Measurements from ENCODE around the gene SCG3. TPM values are rescaled to one million over a fixed set of nuclear protein-coding genes. Genes with fewer than 3 reads are reported as not detected.

SCG3 gene
- total RNA-seq, 2 experiments from 2014 or later = not detected

- ChIA-PET CTCF (interaction anchor here (0.7 to 11.9 kb wide), 15 partner anchors 8 to 85 kb away, joined by 3 to 155 read pairs (median 4); no protein-coding TSS in a partner anchor), POLR2A (interaction anchor here (0.8 to 2.6 kb wide), 3 partner anchors 41 to 157 kb away, joined by 3 to 10 read pairs (median 4); partner anchors contain the start of gene DMXL2)
- H3K9me3 Mint-ChIP-seq (ENCODE audit: insufficient read depth) = no peaks in the 10 kb centered on the region
- H3K4me3 Mint-ChIP-seq = peak overlapping the region; percentile 82
- ATAC-seq = no peak
- DNase-seq = peak; percentile 60
- peaks cover 19% of the 10 kb centered on the region for H3K36me3 Mint-ChIP-seq (ENCODE audit: low read depth)
- H3K4me1 Mint-ChIP-seq (ENCODE audit: low read depth) = peaks cover 69% of the 10 kb centered on the region
- no peaks in the 10 kb centered on the region for H3K27me3 Mint-ChIP-seq (ENCODE audit: low read depth)
- H3K27ac Mint-ChIP-seq = peak overlapping the region; percentile 86
Observed at GRCh38 chr15:51735228-51736010, 54.1 kb downstream of the SCG3 start.

GRCh38 chr15:51736069-51736468, 54.8 kb downstream of the SCG3 start:
- Mint-ChIP-seq H3K4me1 (ENCODE audit: low read depth) (peaks cover 63% of the 10 kb centered on the region), H3K27me3 (ENCODE audit: low read depth) (no peaks in the 10 kb centered on the region), H3K4me3 (peak overlapping the region; percentile 82), H3K27ac (peak overlapping the region; percentile 86), H3K9me3 (ENCODE audit: insufficient read depth) (no peaks in the 10 kb centered on the region), H3K36me3 (ENCODE audit: low read depth) (peaks cover 13% of the 10 kb centered on the region)
- POLR2A ChIA-PET = interaction anchor here (0.8 to 2.6 kb wide), 4 partner anchors 14 to 156 kb away, joined by 3 to 10 read pairs (median 4); partner anchors contain the start of gene DMXL2
- ATAC-seq = no peak
- DNase-seq = peak; percentile 25
- CTCF ChIA-PET = interaction anchor here (0.7 to 11.9 kb wide), 14 partner anchors 8 to 88 kb away, joined by 3 to 155 read pairs (median 4); no protein-coding TSS in a partner anchor

DNA sequence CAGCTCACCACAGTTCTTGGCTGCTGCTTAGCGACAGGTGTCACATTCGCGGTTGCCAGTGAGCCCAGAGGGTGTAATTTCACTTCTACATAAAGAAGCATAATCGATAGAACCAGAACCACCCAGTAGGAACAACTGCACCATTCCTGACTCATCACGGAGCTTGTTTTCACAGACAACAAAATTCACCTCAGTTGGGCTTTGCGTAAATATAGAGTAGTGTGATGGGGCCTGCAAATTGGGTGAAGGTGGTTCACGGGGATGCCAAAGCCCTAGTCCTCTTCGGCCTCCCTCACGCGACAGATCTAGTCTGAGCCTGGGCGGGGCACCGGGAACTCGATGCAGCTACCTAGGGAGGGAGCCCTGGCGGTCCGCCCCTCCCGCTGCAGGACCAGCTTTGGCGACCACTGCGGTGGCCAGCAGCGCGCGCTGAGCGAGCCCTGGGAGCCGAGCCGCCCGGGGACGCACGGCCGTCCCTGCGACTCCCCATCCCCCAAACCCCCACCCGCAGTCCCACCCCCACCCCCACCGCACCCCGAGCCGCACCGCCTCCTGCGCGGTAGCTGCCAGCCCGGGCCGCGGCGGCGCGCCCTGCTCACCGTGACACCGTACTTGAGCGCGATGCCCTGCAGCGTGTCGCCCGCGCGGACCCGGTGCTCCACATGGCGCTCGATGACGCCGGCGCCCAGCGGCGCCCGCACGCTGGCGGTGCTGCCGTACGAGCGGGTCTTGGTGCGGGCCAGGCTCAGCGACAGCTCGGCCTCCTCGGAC, 55.6 kb downstream of the SCG3 start:
- H3K4me1 Mint-ChIP-seq (ENCODE audit: low read depth) = peaks cover 54% of the 10 kb centered on the region

DNA sequence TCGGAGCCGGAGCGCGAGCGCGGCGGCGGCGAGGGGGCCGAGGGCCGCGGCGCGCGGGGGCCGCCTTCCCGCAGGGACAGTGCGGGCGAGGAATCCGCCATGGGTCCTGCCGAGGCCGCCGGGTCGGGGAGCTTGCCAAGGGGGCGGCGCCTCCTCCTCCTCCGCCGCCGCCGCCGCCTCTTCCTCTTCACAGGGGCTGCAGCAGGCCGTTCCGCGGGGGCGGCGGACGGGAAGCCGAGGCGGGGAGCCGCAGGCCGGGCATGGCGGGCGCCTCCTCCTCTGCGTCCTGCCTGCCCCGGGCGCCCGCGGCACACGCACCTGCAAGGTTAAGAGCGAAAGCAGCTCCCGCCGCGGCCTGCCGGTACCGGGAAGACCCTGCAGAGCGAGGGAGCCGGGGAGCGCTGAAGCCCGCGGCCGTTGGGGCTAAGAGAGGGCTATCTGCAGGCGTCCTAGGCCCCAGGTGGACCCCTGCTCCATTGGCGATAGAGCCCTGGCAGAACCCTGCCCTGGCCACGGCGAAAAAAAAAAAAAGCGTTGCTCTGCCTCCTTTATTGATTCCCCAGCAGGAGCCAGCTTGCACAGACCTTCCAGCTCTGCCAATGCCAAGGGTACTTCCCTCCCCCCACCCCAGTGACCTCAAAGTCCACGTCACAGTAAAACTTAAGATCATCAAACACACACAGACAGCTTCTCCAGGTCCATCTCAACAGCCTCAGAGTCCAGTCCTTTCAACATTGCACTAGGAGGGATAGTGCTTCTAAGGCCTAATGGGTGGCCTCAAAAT, 56.4 kb downstream of the SCG3 start, which contains the start of gene LYSMD2:
TSS of gene LYSMD2 (minus strand) at position 134 of the 784 bp plus-strand sequence. CDS start at position 101, 33 bp downstream.
- CTCF ChIA-PET = interaction anchor here (1.0 to 11.9 kb wide), 5 partner anchors 12 to 90 kb away, joined by 3 to 155 read pairs (median 5); no protein-coding TSS in a partner anchor
- peak; percentile 74 for ATAC-seq
- peak within 1 kb of the TSS; percentile 90 for H3K27ac Mint-ChIP-seq
- no peaks in the 10 kb centered on the region for H3K9me3 Mint-ChIP-seq (ENCODE audit: insufficient read depth)
- POLR2A ChIA-PET = interaction anchor here (0.6 to 2.6 kb wide), 11 partner anchors 9 to 652 kb away, joined by 3 to 10 read pairs (median 3); partner anchors contain the start of gene LEO1
- H3K27me3 Mint-ChIP-seq (ENCODE audit: low read depth) = no peaks in the 10 kb centered on the region
- H3K4me1 Mint-ChIP-seq (ENCODE audit: low read depth) = peaks cover 46% of the 10 kb centered on the region
- DNase-seq = peak; percentile 69
- H3K36me3 Mint-ChIP-seq (ENCODE audit: low read depth) = peaks cover 11% of the 10 kb centered on the region
- H3K4me3 Mint-ChIP-seq = peak within 1 kb of the TSS; percentile 82

More for the DNA sequence above, 55.6 kb downstream of the SCG3 start:
- CTCF ChIA-PET = interaction anchor here (1.0 to 11.9 kb wide), 9 partner anchors 11 to 89 kb away, joined by 3 to 155 read pairs (median 5); no protein-coding TSS in a partner anchor
- peak overlapping the region; percentile 86 for H3K27ac Mint-ChIP-seq
- no peaks in the 10 kb centered on the region for H3K9me3 Mint-ChIP-seq (ENCODE audit: insufficient read depth)
- DNase-seq = peak; percentile 72
- no peaks in the 10 kb centered on the region for H3K27me3 Mint-ChIP-seq (ENCODE audit: low read depth)
- H3K36me3 Mint-ChIP-seq (ENCODE audit: low read depth) = peaks cover 13% of the 10 kb centered on the region
- H3K4me3 Mint-ChIP-seq = peak overlapping the region; percentile 82
- peak; percentile 66 for ATAC-seq
- POLR2A ChIA-PET = interaction anchor here (0.8 to 2.6 kb wide), 6 partner anchors 13 to 114 kb away, joined by 3 to 10 read pairs (median 3); partner anchors contain the start of gene DMXL2

- Mint-ChIP-seq H3K27ac (peak overlapping the region; percentile 90), H3K27me3 (ENCODE audit: low read depth) (no peaks in the 10 kb centered on the region), H3K36me3 (ENCODE audit: low read depth) (peaks cover 2% of the 10 kb centered on the region), H3K4me1 (ENCODE audit: low read depth) (peaks cover 38% of the 10 kb centered on the region), H3K4me3 (peak overlapping the region; percentile 73), H3K9me3 (ENCODE audit: insufficient read depth) (no peaks in the 10 kb centered on the region)
- DNase-seq = peak; percentile 10
- ChIA-PET CTCF (interaction anchor here (0.9 to 11.9 kb wide), 4 partner anchors 14 to 89 kb away, joined by 3 to 155 read pairs (median 5); no protein-coding TSS in a partner anchor), POLR2A (interaction anchor here (0.6 to 1.6 kb wide), 7 partner anchors 8 to 653 kb away, joined by 3 to 5 read pairs (median 3); partner anchors contain the start of gene LEO1)
- ATAC-seq = no peak
Observed at GRCh38 chr15:51738553-51738952, 57.2 kb downstream of the SCG3 start.

DNA sequence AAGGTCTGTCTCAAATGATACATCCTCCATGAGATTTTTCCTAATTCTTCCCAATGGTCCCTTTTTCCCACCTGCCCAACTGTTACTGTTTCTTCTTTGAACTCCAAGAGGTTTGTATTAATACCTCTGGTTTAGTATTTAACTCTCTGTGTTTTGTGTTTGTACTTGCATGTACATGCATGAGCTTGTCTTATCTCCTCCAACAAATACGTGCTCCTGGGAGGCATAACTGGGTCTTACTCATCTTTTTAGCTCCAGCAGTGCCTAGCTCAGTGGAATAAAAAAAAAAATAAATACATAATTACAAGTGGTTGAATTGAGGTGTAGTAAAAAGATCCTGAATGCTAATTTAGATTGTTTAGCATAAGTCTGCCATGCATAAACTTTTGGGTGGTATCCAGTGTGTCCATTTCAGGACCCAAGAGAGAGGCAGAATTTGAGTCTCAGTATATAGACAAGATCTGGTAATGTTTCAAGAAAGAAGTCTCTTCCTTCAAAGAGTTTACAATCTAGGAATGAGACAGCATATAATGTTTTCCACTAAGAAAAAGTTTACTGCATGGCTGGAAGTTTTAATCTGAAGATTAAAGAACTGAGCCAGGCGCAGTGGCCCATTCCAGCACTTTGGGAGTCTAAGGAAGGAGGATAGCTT, 57.9 kb downstream of the SCG3 start:
- peaks cover under 1% of the 10 kb centered on the region for H3K36me3 Mint-ChIP-seq (ENCODE audit: low read depth)
- no peaks in the 10 kb centered on the region for H3K9me3 Mint-ChIP-seq (ENCODE audit: insufficient read depth)
- no peak overlapping the region for H3K27ac Mint-ChIP-seq
- CTCF ChIA-PET = interaction anchor here (0.9 to 11.9 kb wide), 3 partner anchors 13 to 89 kb away, joined by 3 to 155 read pairs (median 7); no protein-coding TSS in a partner anchor
- ATAC-seq (no peak), DNase-seq (peak; percentile 18)
- POLR2A ChIA-PET = no interaction called here
- peaks cover 33% of the 10 kb centered on the region for H3K4me1 Mint-ChIP-seq (ENCODE audit: low read depth)
- no peak overlapping the region for H3K4me3 Mint-ChIP-seq
- no peaks in the 10 kb centered on the region for H3K27me3 Mint-ChIP-seq (ENCODE audit: low read depth)

GRCh38 chr15:51749307-51749706, 68.0 kb downstream of the SCG3 start:
- H3K36me3 Mint-ChIP-seq (ENCODE audit: low read depth) = peaks cover 13% of the 10 kb centered on the region
- POLR2A ChIA-PET = interaction anchor here (1.3 kb wide), 1 partner anchor 13 kb away, joined by 3 read pairs; no protein-coding TSS in a partner anchor
- no peak for ATAC-seq
- H3K9me3 Mint-ChIP-seq (ENCODE audit: insufficient read depth) = no peaks in the 10 kb centered on the region
- DNase-seq = peak; percentile 17
- CTCF ChIA-PET = interaction anchor here (1.1 to 2.9 kb wide), 4 partner anchors 9 to 99 kb away, joined by 3 to 19 read pairs (median 4); no protein-coding TSS in a partner anchor
- no peak overlapping the region for H3K27ac Mint-ChIP-seq
- H3K4me3 Mint-ChIP-seq = no peak overlapping the region
- peaks cover 30% of the 10 kb centered on the region for H3K4me1 Mint-ChIP-seq (ENCODE audit: low read depth)
- peaks cover 33% of the 10 kb centered on the region for H3K27me3 Mint-ChIP-seq (ENCODE audit: low read depth)

DNA sequence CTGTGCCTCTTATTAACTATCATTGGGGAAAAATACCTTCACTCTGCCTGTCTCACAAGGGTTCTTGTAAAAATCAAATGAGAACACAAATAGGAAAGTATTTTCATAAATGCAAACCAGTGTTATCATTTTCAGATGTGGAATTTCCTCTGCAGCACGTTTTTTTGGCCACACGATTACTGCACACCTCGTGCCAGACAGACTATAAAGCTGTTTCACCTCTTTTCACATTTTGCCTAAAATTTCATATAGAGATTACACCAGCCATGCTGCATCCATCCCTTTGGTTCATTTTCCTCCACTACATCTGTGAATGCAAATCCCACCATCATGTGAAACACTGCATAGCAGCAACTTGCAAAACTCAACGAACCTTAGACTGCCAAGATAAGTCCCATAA, 68.9 kb downstream of the SCG3 start:
- peaks cover 38% of the 10 kb centered on the region for H3K4me1 Mint-ChIP-seq (ENCODE audit: low read depth)
- peaks cover 31% of the 10 kb centered on the region for H3K27me3 Mint-ChIP-seq (ENCODE audit: low read depth)
- H3K36me3 Mint-ChIP-seq (ENCODE audit: low read depth) = peaks cover 16% of the 10 kb centered on the region
- H3K4me3 Mint-ChIP-seq = peak overlapping the region; percentile 79
- no peak for ATAC-seq
- POLR2A ChIA-PET = interaction anchor here (1.3 kb wide), 1 partner anchor 14 kb away, joined by 3 read pairs; no protein-coding TSS in a partner anchor
- H3K9me3 Mint-ChIP-seq (ENCODE audit: insufficient read depth) = no peaks in the 10 kb centered on the region
- CTCF ChIA-PET = interaction anchor here (0.8 kb wide), 1 partner anchor 17 kb away, joined by 3 read pairs; no protein-coding TSS in a partner anchor
- DNase-seq = no peak
- no peak overlapping the region for H3K27ac Mint-ChIP-seq

DNA sequence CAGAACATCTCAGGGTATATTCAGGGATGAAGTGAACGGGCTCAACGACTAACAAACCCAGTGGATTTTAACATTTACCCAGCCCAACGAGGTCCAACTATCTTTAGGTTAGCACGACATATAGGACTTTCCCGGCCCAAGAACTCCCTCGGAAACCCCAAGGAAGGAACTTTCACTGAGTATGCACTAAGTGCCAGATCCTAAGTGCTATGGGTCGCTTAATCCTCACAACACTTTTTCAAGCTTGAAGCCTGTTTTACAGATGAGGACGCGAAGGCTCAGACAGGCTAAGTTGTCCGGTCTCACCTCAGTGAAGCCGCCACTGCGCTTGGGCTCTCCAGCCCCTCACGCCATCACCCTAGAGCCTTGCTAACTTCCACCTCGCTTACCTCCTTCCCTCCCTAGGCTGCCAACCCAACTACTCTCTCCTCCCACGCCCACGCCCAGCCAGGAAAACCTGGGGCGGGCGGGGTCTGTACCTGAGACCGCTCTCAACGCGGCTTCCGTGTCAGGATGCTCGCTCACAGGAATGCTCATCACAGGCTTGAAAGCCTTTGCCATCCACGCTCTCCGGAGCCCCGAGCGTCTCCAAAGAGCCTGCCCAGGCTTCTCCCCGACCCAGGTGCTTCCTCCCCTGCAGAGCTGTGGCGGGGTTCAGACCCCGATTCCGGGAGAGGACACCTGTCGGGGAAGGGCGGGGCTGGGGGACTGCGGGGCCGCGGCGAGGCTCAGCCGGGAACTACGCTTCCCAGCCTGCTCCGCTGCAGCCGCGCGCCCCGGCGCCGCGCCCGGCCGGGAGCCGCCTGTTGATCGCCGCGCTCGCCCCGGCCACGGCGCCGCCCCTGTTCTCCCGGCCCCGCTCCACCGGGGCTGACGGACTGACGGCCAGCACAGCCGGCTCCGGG, 69.7 kb downstream of the SCG3 start, which contains the start of gene TMOD2:
TSS of gene TMOD2 (plus strand) at position 806 of the 905 bp plus-strand sequence. CDS start 14,845 bp downstream, outside the sequence.
- H3K27ac Mint-ChIP-seq = peak within 1 kb of the TSS; percentile 51
- ChIA-PET CTCF (interaction anchor here (0.8 to 2.9 kb wide), 3 partner anchors 16 to 25 kb away, joined by 3 to 17 read pairs (median 3); no protein-coding TSS in a partner anchor), POLR2A (no interaction called here)
- ATAC-seq (peak; percentile 92), DNase-seq (peak; percentile 51)
- H3K27me3 Mint-ChIP-seq (ENCODE audit: low read depth) = peaks cover 27% of the 10 kb centered on the region
- H3K9me3 Mint-ChIP-seq (ENCODE audit: insufficient read depth) = no peaks in the 10 kb centered on the region
- peaks cover 16% of the 10 kb centered on the region for H3K36me3 Mint-ChIP-seq (ENCODE audit: low read depth)
- H3K4me3 Mint-ChIP-seq = peak within 1 kb of the TSS; percentile 83
- peaks cover 46% of the 10 kb centered on the region for H3K4me1 Mint-ChIP-seq (ENCODE audit: low read depth)

All from activated CD8-positive, alpha-beta T cell treated with anti-CD3 and anti-CD28 coated beads, Interleukin-2, amount 10 ng/mL, durations not matched to agents 7 days and 5 days (primary cell).